K562 (cell line): ENCODE results near the gene NUP62. TPM values are rescaled to one million over a fixed set of nuclear protein-coding genes. Genes with fewer than 3 reads are reported as not detected.

Experiments used
- ARNT ChIP-seq, 2 experiments: fragments of 450-650 bp; IDR thresholded peaks; 2 replicates each; pipeline ENCODE4 v1.6.1; 2016; ENCODE audit warnings: mild to moderate bottlenecking in 1 of 2
- CBFA2T3 ChIP-seq: fragments of 450-650 bp; IDR thresholded peaks from 2 replicates; pipeline ENCODE4 v1.6.1; 2017
- ETV5 ChIP-seq: sonication (generic); formaldehyde crosslinking; IDR thresholded peaks from 2 replicates; pipeline ENCODE4 v1.4.0; 2020; ENCODE audit warnings: low read depth, mild to moderate bottlenecking, missing genetic modification reagents
- HDAC1 ChIP-seq, 2 experiments: fragments of 450-650 bp; IDR thresholded peaks; 2 replicates each; pipeline ENCODE4 v1.6.1; 2016 to 2017; ENCODE audit warnings: inconsistent platforms in 1 of 2, mild to moderate bottlenecking in 1 of 2, moderate library complexity in 1 of 2
- MCM3 ChIP-seq: fragments of 450-650 bp; IDR thresholded peaks from 2 replicates; pipeline ENCODE4 v1.6.1; 2016
- MIER1 ChIP-seq: fragments of 450-650 bp; IDR thresholded peaks from 2 replicates; pipeline ENCODE4 v1.6.1; 2016; ENCODE audit warnings: antibody characterized with exemption, mild to moderate bottlenecking, low read depth
- NFIC ChIP-seq: fragments of 450-650 bp; IDR thresholded peaks from 2 replicates; pipeline ENCODE4 v1.6.1; 2017; ENCODE audit warnings: mild to moderate bottlenecking, inconsistent platforms
- NFYB ChIP-seq: IDR thresholded peaks from 2 replicates; pipeline ENCODE4 v1.6.1; 2011; ENCODE audit warnings: mild to moderate bottlenecking, moderate library complexity; ENCODE audit not compliant: insufficient read length; ENCODE audit errors: extremely low read depth
- RBM39 ChIP-seq: fragments of 200-400 bp; formaldehyde crosslinking; optimal IDR thresholded peaks from 2 replicates; pipeline ENCODE3; 2018; ENCODE audit warnings: low read depth, low read length
- RCOR1 ChIP-seq, 2 experiments: IDR thresholded peaks; 2 replicates each; pipeline ENCODE4 v1.6.1; 2012; ENCODE audit warnings: low read depth in 2 of 2, low read length in 2 of 2, borderline replicate concordance in 1 of 2, improper control_type of control experiment in 1 of 2
- SAFB2 ChIP-seq: fragments of 200-400 bp; formaldehyde crosslinking; IDR thresholded peaks from 2 replicates; pipeline ENCODE4 v1.6.1; 2018; ENCODE audit warnings: borderline replicate concordance, low read length, low read depth, moderate library complexity; ENCODE audit not compliant: severe bottlenecking
- THRAP3 ChIP-seq: fragments of 450-650 bp; IDR thresholded peaks from 2 replicates; pipeline ENCODE4 v1.6.1; 2016; ENCODE audit warnings: mild to moderate bottlenecking, inconsistent platforms, borderline replicate concordance
- YY1 ChIP-seq, 3 experiments: IDR thresholded peaks; 2 replicates each; pipeline ENCODE4 v1.6.1; 2011; ENCODE audit warnings: low read length in 2 of 3, mild to moderate bottlenecking in 2 of 3, moderate library complexity in 2 of 3, borderline replicate concordance in 1 of 3, control low read depth in 1 of 3, low read depth in 1 of 3; ENCODE audit not compliant: insufficient read depth in 3 of 3, insufficient replicate concordance in 2 of 3, control insufficient read depth in 1 of 3, insufficient read length in 1 of 3; ENCODE audit errors: extremely low read depth in 1 of 3
- ZKSCAN1 ChIP-seq: fragments of 150-350 bp; IDR thresholded peaks from 2 replicates; pipeline ENCODE4 v1.6.1; 2016; ENCODE audit warnings: low read depth, low read length
- ZNF253 ChIP-seq: fragments of 250-450 bp; sonication (Bioruptor Pico); conservative IDR thresholded peaks from 2 replicates; pipeline ENCODE4 v1.6.1; 2021; ENCODE audit warnings: mild to moderate bottlenecking
- ZNF263 ChIP-seq: sonication (generic); formaldehyde crosslinking; IDR thresholded peaks from 2 replicates; pipeline ENCODE4 v1.8.0; 2022; ENCODE audit warnings: mild to moderate bottlenecking, missing genetic modification reagents, borderline replicate concordance
- ZNF354B ChIP-seq: fragments of 250-450 bp; sonication (Bioruptor Pico); IDR thresholded peaks from 2 replicates; pipeline ENCODE4 v1.4.0; 2020
- ZNF766 ChIP-seq: fragments of 200-800 bp; sonication (Bioruptor generic); conservative IDR thresholded peaks from 2 replicates; pipeline ENCODE4 v1.6.1; 2016; ENCODE audit warnings: missing genetic modification characterization, missing compliant biosample characterization
- polyA plus RNA-seq, 8 experiments: library from polyadenylated mRNA; depleted of rRNA in 4 of 8; stranded (reverse) in 5 of 8; unstranded in 3 of 8; fragments of >200 nt; fragmentation: Nextera tagmentation in 2 of 8; fragmentation: Illumina TruSeq in 1 of 8; extraction: Ambion mirVana in 2 of 8; extraction: Trizol in 1 of 8; gene quantifications; 2 replicates each; pipeline versions ENCODE4 v1.2.1 to v1.2.3, GENCODE V29; 2011 to 2014; ENCODE audit warnings: inconsistent platforms in 1 of 8, missing spikeins in 1 of 8
- total RNA-seq, 7 experiments: library from RNA; depleted of rRNA in 6 of 7; stranded (reverse); fragments of >200 nt in 6 of 7; fragmentation: Illumina TruSeq in 2 of 7; extraction: Trizol in 2 of 7; gene quantifications; 2 replicates each; pipeline versions ENCODE4 v1.2.1 to v1.2.3, GENCODE V29; 2011 to 2021; ENCODE audit warnings: low replicate concordance in 1 of 7
- TF ChIP-seq, protein P1 (sequence below): sonication (generic); formaldehyde crosslinking; IDR thresholded peaks from 2 replicates; pipeline ENCODE4 v1.9.0; 2022; ENCODE audit warnings: mild to moderate bottlenecking, missing genetic modification reagents
- TF ChIP-seq, protein P2 (sequence below): sonication (generic); formaldehyde crosslinking; IDR thresholded peaks from 2 replicates; pipeline ENCODE4 v1.8.0; 2022; ENCODE audit warnings: missing genetic modification reagents, mild to moderate bottlenecking, moderate library complexity, borderline replicate concordance
- TF ChIP-seq, protein P3 (sequence below): sonication (generic); formaldehyde crosslinking; IDR thresholded peaks from 2 replicates; pipeline ENCODE4 v1.8.0; 2022; ENCODE audit warnings: mild to moderate bottlenecking, missing genetic modification reagents
- TF ChIP-seq, protein P4 (sequence below): sonication (generic); formaldehyde crosslinking; IDR thresholded peaks from 2 replicates; pipeline ENCODE4 v1.8.1; 2023; ENCODE audit warnings: missing genetic modification reagents, mild to moderate bottlenecking, borderline replicate concordance

Gene NUP62
- total and polyA plus RNA-seq, 9 of the 15 experiments (the other 6 are each of a cell fraction or from before 2014, with no cell fraction given), result 16.9 to 109 (median 66.0) TPM

DNA sequence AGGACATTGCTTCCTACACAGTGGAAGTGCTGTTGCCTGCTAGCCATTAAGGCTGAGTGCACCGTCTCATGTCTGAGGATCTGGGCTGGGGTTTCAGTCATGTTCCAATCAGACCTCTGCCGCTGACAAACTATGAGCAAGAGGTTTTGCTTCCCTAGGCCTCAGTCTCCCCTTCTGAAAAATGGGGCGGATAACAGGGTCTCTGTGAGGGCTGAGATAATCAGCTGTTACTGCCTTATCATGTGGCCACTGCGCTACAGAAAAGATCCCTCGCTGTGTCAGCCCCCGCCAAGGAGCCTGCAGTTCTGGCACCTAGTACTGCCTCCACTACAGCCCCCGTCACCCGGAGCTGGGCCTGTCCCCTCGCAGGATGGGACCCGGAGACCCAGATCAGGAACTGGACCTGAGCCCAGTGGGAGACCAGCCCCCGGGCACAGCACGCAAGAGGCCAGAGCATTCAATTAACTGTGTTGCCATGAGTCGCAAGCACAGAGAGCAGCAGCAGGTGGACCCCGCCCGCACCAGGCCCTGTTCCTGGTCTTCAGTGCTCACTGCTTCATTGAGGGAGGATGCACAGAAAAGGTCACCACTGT, 58.9 kb downstream of the NUP62 start (continued):
- 0 out of 4 replicates have a peak, but pooled peaks of 1 of the 2 experiments have one; percentile 6 for TF ChIP-seq HDAC1 (IDR thresholded peaks at IDR 0.05)
- peak in 1 of 2 experiments; percentile 69; a peak in 2 of 4 replicates for TF ChIP-seq RCOR1 (IDR thresholded peaks at IDR 0.05; ENCODE audit: borderline replicate concordance in 1 of 2, low read depth in 2 of 2, low read length in 2 of 2)
- TF ChIP-seq SAFB2, result no peak
- 0 out of 4 replicates have a peak, but pooled peaks of 1 of the 2 experiments have one; percentile 25 for TF ChIP-seq ARNT (IDR thresholded peaks at IDR 0.05)
- no peak for TF ChIP-seq ZNF354B (CRISPR knock-in tag)
- 0 out of 2 replicates have a peak, but pooled peaks have one; percentile 8 for TF ChIP-seq ZKSCAN1
- TF ChIP-seq, protein P1, sequence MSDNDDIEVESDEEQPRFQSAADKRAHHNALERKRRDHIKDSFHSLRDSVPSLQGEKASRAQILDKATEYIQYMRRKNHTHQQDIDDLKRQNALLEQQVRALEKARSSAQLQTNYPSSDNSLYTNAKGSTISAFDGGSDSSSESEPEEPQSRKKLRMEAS (CRISPR knock-in tag), result 0 out of 2 replicates have a peak, but pooled peaks have one; percentile 36
- TF ChIP-seq NFYB, result no peak
- no peak for TF ChIP-seq YY1 (IDR thresholded peaks at IDR 0.05; ENCODE audit: borderline replicate concordance in 1 of 3, control insufficient read depth in 1 of 3, extremely low read depth in 1 of 3, insufficient read depth in 3 of 3, insufficient read length in 1 of 3, insufficient replicate concordance in 2 of 3, low read depth in 1 of 3, low read length in 2 of 3)
- no peak for TF ChIP-seq ZNF263 (CRISPR knock-in tag)
- TF ChIP-seq, protein P2, sequence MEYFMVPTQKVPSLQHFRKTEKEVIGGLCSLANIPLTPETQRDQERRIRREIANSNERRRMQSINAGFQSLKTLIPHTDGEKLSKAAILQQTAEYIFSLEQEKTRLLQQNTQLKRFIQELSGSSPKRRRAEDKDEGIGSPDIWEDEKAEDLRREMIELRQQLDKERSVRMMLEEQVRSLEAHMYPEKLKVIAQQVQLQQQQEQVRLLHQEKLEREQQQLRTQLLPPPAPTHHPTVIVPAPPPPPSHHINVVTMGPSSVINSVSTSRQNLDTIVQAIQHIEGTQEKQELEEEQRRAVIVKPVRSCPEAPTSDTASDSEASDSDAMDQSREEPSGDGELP (CRISPR knock-in tag), result peak; percentile 94
- TF ChIP-seq, protein P3, sequence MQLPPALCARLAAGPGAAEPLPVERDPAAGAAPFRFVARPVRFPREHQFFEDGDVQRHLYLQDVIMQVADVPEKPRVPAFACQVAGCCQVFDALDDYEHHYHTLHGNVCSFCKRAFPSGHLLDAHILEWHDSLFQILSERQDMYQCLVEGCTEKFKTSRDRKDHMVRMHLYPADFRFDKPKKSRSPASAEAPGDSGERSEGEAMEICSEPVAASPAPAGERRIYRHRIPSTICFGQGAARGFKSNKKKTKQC (CRISPR knock-in tag), result no peak
- TF ChIP-seq MIER1, result 0 out of 2 replicates have a peak, but pooled peaks have one; percentile 36
- TF ChIP-seq, protein P4, sequence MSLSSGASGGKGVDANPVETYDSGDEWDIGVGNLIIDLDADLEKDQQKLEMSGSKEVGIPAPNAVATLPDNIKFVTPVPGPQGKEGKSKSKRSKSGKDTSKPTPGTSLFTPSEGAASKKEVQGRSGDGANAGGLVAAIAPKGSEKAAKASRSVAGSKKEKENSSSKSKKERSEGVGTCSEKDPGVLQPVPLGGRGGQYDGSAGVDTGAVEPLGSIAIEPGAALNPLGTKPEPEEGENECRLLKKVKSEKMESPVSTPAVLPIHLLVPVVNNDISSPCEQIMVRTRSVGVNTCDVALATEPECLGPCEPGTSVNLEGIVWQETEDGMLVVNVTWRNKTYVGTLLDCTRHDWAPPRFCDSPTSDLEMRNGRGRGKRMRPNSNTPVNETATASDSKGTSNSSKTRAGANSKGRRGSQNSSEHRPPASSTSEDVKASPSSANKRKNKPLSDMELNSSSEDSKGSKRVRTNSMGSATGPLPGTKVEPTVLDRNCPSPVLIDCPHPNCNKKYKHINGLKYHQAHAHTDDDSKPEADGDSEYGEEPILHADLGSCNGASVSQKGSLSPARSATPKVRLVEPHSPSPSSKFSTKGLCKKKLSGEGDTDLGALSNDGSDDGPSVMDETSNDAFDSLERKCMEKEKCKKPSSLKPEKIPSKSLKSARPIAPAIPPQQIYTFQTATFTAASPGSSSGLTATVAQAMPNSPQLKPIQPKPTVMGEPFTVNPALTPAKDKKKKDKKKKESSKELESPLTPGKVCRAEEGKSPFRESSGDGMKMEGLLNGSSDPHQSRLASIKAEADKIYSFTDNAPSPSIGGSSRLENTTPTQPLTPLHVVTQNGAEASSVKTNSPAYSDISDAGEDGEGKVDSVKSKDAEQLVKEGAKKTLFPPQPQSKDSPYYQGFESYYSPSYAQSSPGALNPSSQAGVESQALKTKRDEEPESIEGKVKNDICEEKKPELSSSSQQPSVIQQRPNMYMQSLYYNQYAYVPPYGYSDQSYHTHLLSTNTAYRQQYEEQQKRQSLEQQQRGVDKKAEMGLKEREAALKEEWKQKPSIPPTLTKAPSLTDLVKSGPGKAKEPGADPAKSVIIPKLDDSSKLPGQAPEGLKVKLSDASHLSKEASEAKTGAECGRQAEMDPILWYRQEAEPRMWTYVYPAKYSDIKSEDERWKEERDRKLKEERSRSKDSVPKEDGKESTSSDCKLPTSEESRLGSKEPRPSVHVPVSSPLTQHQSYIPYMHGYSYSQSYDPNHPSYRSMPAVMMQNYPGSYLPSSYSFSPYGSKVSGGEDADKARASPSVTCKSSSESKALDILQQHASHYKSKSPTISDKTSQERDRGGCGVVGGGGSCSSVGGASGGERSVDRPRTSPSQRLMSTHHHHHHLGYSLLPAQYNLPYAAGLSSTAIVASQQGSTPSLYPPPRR (CRISPR knock-in tag), result no peak
- no peak for TF ChIP-seq ZNF253 (CRISPR knock-in tag)
- TF ChIP-seq ZNF766 (CRISPR knock-in tag), result 0 out of 2 replicates have a peak, but pooled peaks have one; percentile 4
- TF ChIP-seq THRAP3, result no peak
- peak; percentile 60 for TF ChIP-seq CBFA2T3
- 0 out of 2 replicates have a peak, but pooled peaks have one; percentile 6 for TF ChIP-seq NFIC
- TF ChIP-seq MCM3, result no peak
- TF ChIP-seq ETV5, result no peak
- no peak for TF ChIP-seq RBM39
